Esophagus muscularis mucosa (tissue), 3 donors: ENCODE measurements around the gene TECTB.

Experiments
- CTCF ChIP-seq, 3 experiments: fragments of 200-600 bp in 2 of 3; fragments of 450-650 bp in 1 of 3; sonication (generic) in 2 of 3; IDR thresholded peaks; one replicate each; pipeline ENCODE4 v1.5.1; 2017 to 2019; ENCODE audit warnings: antibody characterized with exemption in 3 of 3, mild to moderate bottlenecking in 2 of 3, moderate library complexity in 1 of 3
- POLR2A ChIP-seq: fragments of 450-650 bp; IDR thresholded peaks from one replicate; pipeline ENCODE4 v1.6.1; 2017; ENCODE audit warnings: antibody characterized with exemption, moderate library complexity, mild to moderate bottlenecking, low read depth
- POLR2AphosphoS5 ChIP-seq, 2 donors: sonication (generic); formaldehyde crosslinking; IDR thresholded peaks; one replicate each; pipeline ENCODE4 v1.6.1; 2017; ENCODE audit warnings: antibody characterized with exemption in 2 of 2

GRCh38 chr10:112275512-112276245, 7.5 kb upstream of the TECTB start:
- TF ChIP-seq POLR2A (no peak), CTCF (IDR thresholded peaks at IDR 0.05) (no peak), POLR2AphosphoS5 (IDR thresholded peaks at IDR 0.05) (no peak)
